SK-N-SH (cell line): ENCODE results near the gene CNTNAP2. TPM values are rescaled to one million over a fixed set of nuclear protein-coding genes. Genes with fewer than 3 reads are reported as not detected.

Experiments used
- CTCF ChIA-PET: fragments of 300-600, 350-600 bp; formaldehyde crosslinking; extraction: SDS; loops from one replicate; lab custom pipeline; 2021; lab: Yijun Ruan, JAX
- POLR2A ChIA-PET: fragments of 350-600 bp; sonication (Branson Sonifier 250); formaldehyde crosslinking; extraction: SDS; loops from one replicate; lab custom pipeline; 2020; ENCODE audit warnings: antibody characterized with exemption, inconsistent platforms; lab: Yijun Ruan, JAX
- DNase-seq: peaks from one replicate; pipeline ENCODE4 v3.0.0; 2012
- H2AFZ ChIP-seq: fragments of 200-600 bp; sonication (generic); 2 replicates; pipeline ENCODE4 v1.8.1; 2016; ENCODE audit warnings: antibody characterized with exemption, mild to moderate bottlenecking, low read depth
- H3F3A ChIP-seq: fragments of 200-600 bp; sonication (generic); replicated peaks from 2 replicates; pipeline ENCODE3; 2016; ENCODE audit warnings: antibody characterized with exemption, mild to moderate bottlenecking; ENCODE audit not compliant: insufficient read depth
- H3K27ac ChIP-seq, 2 experiments: fragments of 200-500 bp in 1 of 2; fragments of 200-600 bp in 1 of 2; sonication (Bioruptor generic) in 1 of 2; sonication (generic), shearing (Covaris generic) in 1 of 2; 2 replicates each; pipeline versions ENCODE4 v1.5.1 to v1.6.1; 2014 to 2016; ENCODE audit warnings: low read depth in 2 of 2, inconsistent platforms in 1 of 2, low read length in 1 of 2, mild to moderate bottlenecking in 1 of 2, mixed read lengths in 1 of 2
- H3K27me3 ChIP-seq: fragments of 200-600 bp; sonication (generic), shearing (Covaris generic); 2 replicates; pipeline ENCODE4 v1.6.1; 2016; ENCODE audit warnings: mixed run types; ENCODE audit not compliant: insufficient read depth
- H3K36me3 ChIP-seq, 2 experiments: fragments of 200-500 bp in 1 of 2; fragments of 200-600 bp in 1 of 2; sonication (Bioruptor generic) in 1 of 2; sonication (generic) in 1 of 2; replicated peaks in 1 of 2; 2 replicates each; pipeline versions ENCODE3 to v1.5.1; 2014 to 2016; ENCODE audit warnings: low read length in 1 of 2, mild to moderate bottlenecking in 1 of 2; ENCODE audit not compliant: insufficient read depth in 2 of 2, control insufficient read depth in 1 of 2
- H3K4me1 ChIP-seq, 2 experiments: fragments of 200-500 bp in 1 of 2; fragments of 200-600 bp in 1 of 2; sonication (Bioruptor generic) in 1 of 2; sonication (generic), shearing (Covaris generic) in 1 of 2; 2 replicates each; pipeline versions ENCODE4 v1.5.1 to v1.6.1; 2014 to 2016; ENCODE audit warnings: low read depth in 1 of 2, low read length in 1 of 2, mixed run types in 1 of 2; ENCODE audit not compliant: insufficient read depth in 2 of 2, control insufficient read depth in 1 of 2
- H3K4me2 ChIP-seq: fragments of 200-600 bp; sonication (generic), shearing (Covaris generic); 2 replicates; pipeline ENCODE4 v1.6.1; 2017; ENCODE audit warnings: mixed run types
- H3K4me3 ChIP-seq, 2 experiments: fragments of 200-500 bp in 1 of 2; fragments of 200-600 bp in 1 of 2; sonication (Bioruptor generic) in 1 of 2; sonication (generic), shearing (Covaris generic) in 1 of 2; 2 replicates each; pipeline versions ENCODE4 v1.5.1 to v1.8.1; 2014 to 2016; ENCODE audit warnings: low read depth in 2 of 2, inconsistent platforms in 1 of 2, low read length in 1 of 2, mild to moderate bottlenecking in 1 of 2, mixed read lengths in 1 of 2, moderate library complexity in 1 of 2
- H3K79me2 ChIP-seq: fragments of 200-600 bp; sonication (generic); 2 replicates; pipeline ENCODE4 v1.8.1; 2017; ENCODE audit warnings: mild to moderate bottlenecking; ENCODE audit not compliant: insufficient read depth
- H3K9ac ChIP-seq: fragments of 200-600 bp; sonication (generic); 2 replicates; pipeline ENCODE4 v1.6.1; 2017; ENCODE audit warnings: mixed run types
- H3K9me2 ChIP-seq: fragments of 200-600 bp; sonication (generic); 2 replicates; pipeline ENCODE4 v1.6.1; 2017; ENCODE audit warnings: mixed run types
- H3K9me3 ChIP-seq: fragments of 200-600 bp; sonication (generic); 2 replicates; pipeline ENCODE4 v1.6.1; 2017; ENCODE audit warnings: mixed run types, mild to moderate bottlenecking, moderate library complexity
- H4K20me1 ChIP-seq: fragments of 200-600 bp; sonication (generic); 2 replicates; pipeline ENCODE4 v1.6.1; 2017; ENCODE audit warnings: mild to moderate bottlenecking, mixed run types; ENCODE audit not compliant: insufficient read depth
- EP300 ChIP-seq, 2 experiments: IDR thresholded peaks; 2 replicates each; pipeline versions ENCODE4 v1.4.0 to v1.6.1; 2012; ENCODE audit warnings: borderline replicate concordance in 1 of 2, low read depth in 1 of 2, low read length in 1 of 2
- FOXM1 ChIP-seq: IDR thresholded peaks from 2 replicates; pipeline ENCODE4 v1.4.0; 2012; ENCODE audit warnings: low read depth, mild to moderate bottlenecking
- IRF3 ChIP-seq: fragments of 150-350 bp; IDR thresholded peaks from 2 replicates; pipeline ENCODE4 v1.6.1; 2016; ENCODE audit warnings: mild to moderate bottlenecking, low read depth, low read length
- JUND ChIP-seq: IDR thresholded peaks from 2 replicates; pipeline ENCODE4 v1.4.0; 2012
- MAX ChIP-seq: IDR thresholded peaks from 2 replicates; pipeline ENCODE4 v1.4.0; 2012; ENCODE audit warnings: low read depth
- MEF2A ChIP-seq: IDR thresholded peaks from 2 replicates; pipeline ENCODE4 v1.4.0; 2012; ENCODE audit warnings: low read depth, borderline replicate concordance
- MXI1 ChIP-seq: IDR thresholded peaks from 2 replicates; pipeline ENCODE4 v1.6.1; 2012; ENCODE audit warnings: mild to moderate bottlenecking, low read depth, low read length, improper control_type of control experiment
- POLR2AphosphoS5 ChIP-seq: IDR thresholded peaks from 2 replicates; pipeline ENCODE4 v1.6.1; 2012; ENCODE audit warnings: low read depth, low read length
- RCOR1 ChIP-seq: fragments of 150-350 bp; IDR thresholded peaks from 2 replicates; pipeline ENCODE4 v1.6.1; 2017; ENCODE audit warnings: antibody characterized with exemption, low read length
- REST ChIP-seq: IDR thresholded peaks from 2 replicates; pipeline ENCODE4 v1.6.1; 2012; ENCODE audit warnings: mild to moderate bottlenecking, low read depth, low read length, moderate library complexity
- RFX5 ChIP-seq: IDR thresholded peaks from 2 replicates; pipeline ENCODE4 v1.6.1; 2012; ENCODE audit warnings: mild to moderate bottlenecking, improper control_type of control experiment, low read length
- SIN3A ChIP-seq: IDR thresholded peaks from 2 replicates; pipeline ENCODE4 v1.6.1; 2012; ENCODE audit warnings: low read depth, mild to moderate bottlenecking, low read length, moderate library complexity, borderline replicate concordance
- SMC3 ChIP-seq: IDR thresholded peaks from 2 replicates; pipeline ENCODE4 v1.6.1; 2012; ENCODE audit warnings: low read depth, low read length, improper control_type of control experiment
- TAF1 ChIP-seq: IDR thresholded peaks from 2 replicates; pipeline ENCODE4 v1.6.1; 2012; ENCODE audit warnings: low read depth, mild to moderate bottlenecking, low read length, moderate library complexity, borderline replicate concordance
- TCF12 ChIP-seq: IDR thresholded peaks from 2 replicates; pipeline ENCODE4 v1.4.0; 2012
- USF2 ChIP-seq: fragments of 150-350 bp; IDR thresholded peaks from 2 replicates; pipeline ENCODE4 v1.6.1; 2017; ENCODE audit warnings: antibody characterized with exemption, low read length, low read depth, borderline replicate concordance
- YY1 ChIP-seq: IDR thresholded peaks from 2 replicates; pipeline ENCODE4 v1.4.0; 2012; ENCODE audit warnings: low read depth, mild to moderate bottlenecking
- ZBTB33 ChIP-seq: IDR thresholded peaks from 2 replicates; pipeline ENCODE4 v1.4.0; 2012; ENCODE audit warnings: low read depth, borderline replicate concordance
- WGBS: methylation state at CpG from one replicate; pipeline ENCODE4 v1.1.6; 2017; ENCODE audit warnings: low lambda C conversion rate; 5-methylcytosine and 5-hydroxymethylcytosine counted together
- polyA plus RNA-seq, 3 experiments: library from polyadenylated mRNA; depleted of rRNA; stranded (reverse); fragments of >200 nt; gene quantifications; 2 replicates each; pipeline ENCODE4 v1.2.3, GENCODE V29; 2012

CNTNAP2 gene
- polyA plus RNA-seq, 1 of the 3 experiments (the other 2 are of a cell fraction): 3.4 TPM

- H3K36me3 ChIP-seq: no peaks in the 10 kb centered on the region
- ChIA-PET CTCF (interaction anchor here (1.0 to 2.0 kb wide), 6 partner anchors 11 to 673 kb away, joined by 3 to 11 read pairs (median 4); no protein-coding TSS in a partner anchor), POLR2A (interaction anchor here (0.6 kb wide), 1 partner anchor 1510 kb away, joined by 3 read pairs; no protein-coding TSS in a partner anchor)
- no peaks in the 10 kb centered on the region for H3K79me2 ChIP-seq
- peak overlapping the region in 1 of 2 experiments; percentile 23; a peak in 1 of 4 replicates for H3K27ac ChIP-seq
- no peak for DNase-seq
- peaks cover 0 to 8% of the 10 kb centered on the region in 2 experiments; a peak in 2 of 4 replicates for H3K4me1 ChIP-seq
- H3K27me3 ChIP-seq: no peaks in the 10 kb centered on the region
- no peaks in the 10 kb centered on the region for H3K9me2 ChIP-seq
- H2AFZ ChIP-seq: no peak overlapping the region
- no peaks in the 10 kb centered on the region for H4K20me1 ChIP-seq
- no peak overlapping the region for H3K4me2 ChIP-seq
- no peaks in the 10 kb centered on the region for H3F3A ChIP-seq
- H3K9me3 ChIP-seq: no peaks in the 10 kb centered on the region
- no peak overlapping the region for H3K9ac ChIP-seq
- no peak overlapping the region for H3K4me3 ChIP-seq
- 17% methylated on average over 2 of the region's 2 CpGs for WGBS
- no peak for TF ChIP-seq MAX
- peak; percentile 6; the same call in 1 of the 2 replicates for TF ChIP-seq RCOR1
- TF ChIP-seq MXI1: no peak
- peak in 1 of 2 experiments; percentile 9; a peak in 1 of 4 replicates for TF ChIP-seq EP300 (IDR thresholded peaks at IDR 0.05; ENCODE audit: borderline replicate concordance in 1 of 2, low read depth in 1 of 2, low read length in 1 of 2)
Observed at GRCh38 chr7:148104924-148105323, 1988.3 kb downstream of the CNTNAP2 start.

- Histone ChIP-seq H3K9ac (no peak overlapping the region), H3K4me2 (no peak overlapping the region), H3K27ac (no peak overlapping the region), H3K4me3 (no peak overlapping the region), H3K27me3 (no peaks in the 10 kb centered on the region), H3F3A (no peaks in the 10 kb centered on the region), H3K9me2 (no peaks in the 10 kb centered on the region), H3K36me3 (no peaks in the 10 kb centered on the region), H4K20me1 (no peaks in the 10 kb centered on the region), H2AFZ (no peak overlapping the region), H3K4me1 (peaks cover 0 to 8% of the 10 kb centered on the region in 2 experiments; a peak in 2 of 4 replicates), H3K9me3 (no peaks in the 10 kb centered on the region), H3K79me2 (no peaks in the 10 kb centered on the region)
- CTCF ChIA-PET: interaction anchor here (0.9 to 2.0 kb wide), 4 partner anchors 10 to 673 kb away, joined by 3 to 11 read pairs (median 6); no protein-coding TSS in a partner anchor
- no peak for TF ChIP-seq POLR2AphosphoS5
- no peak for TF ChIP-seq FOXM1
- no peak for TF ChIP-seq SMC3
- no peak for TF ChIP-seq RCOR1
- TF ChIP-seq JUND: no peak
- no peak for TF ChIP-seq SIN3A
- TF ChIP-seq YY1: no peak
- TF ChIP-seq USF2: no peak
- TF ChIP-seq IRF3: no peak
- no peak for TF ChIP-seq RFX5
- TF ChIP-seq TAF1: no peak
- TF ChIP-seq TCF12: no peak
- TF ChIP-seq MEF2A: no peak
- no peak for TF ChIP-seq MXI1
- no peak for TF ChIP-seq ZBTB33
- no peak for TF ChIP-seq REST
- POLR2A ChIA-PET: no interaction called here
- 53% methylated on average over 1 of the region's 1 CpG for WGBS
- no peak for DNase-seq
Observed at GRCh38 chr7:148105853-148106252, 1989.3 kb downstream of the CNTNAP2 start.
